GM12874 (cell line): ENCODE measurements around the gene DAZ4.
"Not testable (repeated sequence)": the region's sequence is repeated elsewhere in the genome, so short reads cannot be mapped to it uniquely, and the experiment has no call there.

Experiments
- CTCF ChIP-seq: IDR thresholded peaks from 2 replicates; pipeline ENCODE4 v1.5.1; 2011; ENCODE audit warnings: low read depth, mild to moderate bottlenecking, control low read depth, low read length, moderate library complexity; ENCODE audit not compliant: insufficient read depth

Gene DAZ4

GRCh38 chrY:24833619-24834018 is at the start of gene DAZ4:
TSS of gene DAZ4 (plus strand) at chrY:24833919. CDS start at chrY:24834127, 208 bp downstream.
- TF ChIP-seq CTCF = not testable (repeated sequence)

DNA sequence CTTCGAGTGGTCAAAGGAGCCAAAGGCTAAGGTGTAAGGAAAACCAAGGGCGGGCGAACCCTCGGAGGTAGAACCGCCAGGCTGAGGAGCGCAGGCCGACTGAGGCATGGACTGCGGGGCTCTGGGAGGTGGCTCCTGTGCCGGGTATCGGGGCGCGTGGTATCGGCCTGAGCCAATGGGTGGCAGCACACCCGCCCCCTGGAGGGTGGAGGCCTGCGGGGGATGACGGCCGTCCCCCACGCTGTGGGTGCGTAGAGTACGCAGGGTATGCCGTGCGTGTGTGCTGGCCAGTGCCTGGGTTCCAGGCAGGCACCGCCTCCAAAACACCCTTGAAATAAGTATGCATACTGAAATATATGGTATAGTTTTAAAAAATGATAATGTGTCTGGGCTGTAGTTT is 20.4 kb upstream of the DAZ4 start, which contains the start of gene DAZ3:
DAZ3 (minus strand) TSS at position 101 of the 400 bp plus-strand sequence. CDS start 208 bp downstream, outside the sequence.
- not testable (repeated sequence) for TF ChIP-seq CTCF
